LNCAP (cell line): ENCODE data around the gene TIAM2.

ENCODE experiments used
- CTCF ChIP-seq: fragments of 450-650 bp; IDR thresholded peaks from 2 replicates; pipeline ENCODE4 v1.5.1; 2017; ENCODE audit warnings: mild to moderate bottlenecking

Gene TIAM2

DNA sequence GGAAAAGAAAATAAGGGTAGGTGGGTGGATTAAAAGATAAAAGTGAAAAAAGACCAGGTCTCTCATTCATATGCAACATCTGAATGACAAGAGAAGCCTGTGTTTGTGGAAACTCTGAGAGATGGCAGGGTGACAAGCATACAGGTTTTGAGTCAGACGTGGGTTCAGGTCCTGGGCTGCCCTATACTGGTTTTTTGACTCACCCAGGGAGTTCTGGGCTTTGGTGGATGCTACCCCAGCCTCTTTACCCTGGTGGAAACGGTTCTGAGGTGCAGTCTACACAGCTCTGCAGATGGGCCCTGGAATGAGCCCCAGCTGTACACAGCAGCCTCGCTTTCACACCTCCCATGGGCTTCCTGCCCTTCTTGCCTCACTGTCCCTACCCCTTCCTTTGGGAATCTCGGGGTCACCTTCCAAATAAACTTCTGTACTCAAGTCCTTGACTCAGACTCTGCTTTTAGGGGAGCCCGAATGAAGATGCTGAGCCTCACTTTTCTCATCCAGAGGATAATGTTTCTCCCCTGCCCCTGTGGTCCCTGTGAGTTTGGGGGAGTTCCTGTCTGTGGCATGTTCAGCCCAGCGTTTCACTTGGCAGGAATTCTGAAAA, 191.0 kb downstream of the TIAM2 start:
- TF ChIP-seq CTCF: no peak

- no peak for TF ChIP-seq CTCF
Measured at GRCh38 chr6:155187106-155187505, 192.0 kb downstream of the TIAM2 start.

- TF ChIP-seq CTCF: no peak
Measured at GRCh38 chr6:155187994-155188706, 193.0 kb downstream of the TIAM2 start.

DNA sequence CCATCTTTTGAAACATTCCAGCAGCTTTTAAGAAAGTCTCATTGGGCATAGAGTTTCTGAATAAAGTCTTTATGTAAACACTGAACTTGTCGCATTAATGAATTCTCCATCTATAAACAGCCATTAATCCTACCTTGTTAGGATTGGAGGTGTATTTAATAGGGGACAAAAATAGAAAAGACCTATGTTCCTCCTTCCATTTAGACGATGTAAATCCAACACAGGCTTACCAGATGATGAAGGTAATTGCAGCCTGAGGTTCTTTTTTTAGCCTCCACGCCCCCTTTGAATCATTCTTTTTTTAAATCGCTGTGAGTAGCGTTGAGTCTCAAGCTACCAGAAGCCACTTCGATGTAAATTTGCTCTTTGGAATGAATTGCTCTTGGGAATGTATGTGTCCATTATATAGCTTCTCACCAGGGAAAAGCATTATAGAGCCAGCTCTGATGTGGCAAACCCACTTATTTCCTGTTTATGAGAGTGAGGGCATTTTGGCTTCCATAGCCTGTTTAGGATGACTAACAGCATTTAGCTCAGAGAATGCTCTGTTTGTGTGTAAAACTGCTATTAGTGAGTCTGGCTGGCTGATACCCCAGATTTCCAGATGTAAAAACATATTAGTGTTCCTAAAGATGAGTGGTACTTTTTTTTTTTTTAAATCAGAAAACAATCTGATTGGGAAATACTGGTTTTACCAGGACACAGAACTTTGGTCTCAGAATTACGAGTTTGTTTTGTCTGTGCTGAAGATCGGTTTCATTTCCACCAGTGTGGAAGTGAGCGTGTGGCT, 193.8 kb downstream of the TIAM2 start:
- TF ChIP-seq CTCF: no peak

DNA sequence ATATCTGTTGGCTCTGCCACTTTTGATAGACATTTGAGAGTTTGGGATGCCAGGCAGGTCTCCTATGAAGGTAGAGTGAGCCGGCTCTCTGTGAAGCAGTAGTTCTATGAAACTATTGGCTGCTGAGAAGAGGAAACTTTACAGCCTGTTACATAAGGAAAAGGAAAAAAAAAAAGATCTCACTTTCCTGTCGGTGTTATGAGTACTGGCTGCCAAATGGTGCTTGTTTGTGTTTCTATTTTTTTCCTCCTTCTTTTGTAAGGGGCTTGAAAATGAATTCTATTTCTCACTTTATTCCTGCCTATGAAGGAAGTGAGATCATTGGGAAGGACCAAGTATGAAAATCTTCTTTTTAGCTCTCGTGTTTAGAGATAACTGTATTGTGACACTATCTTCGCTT, 195.6 kb downstream of the TIAM2 start:
- no peak for TF ChIP-seq CTCF

GRCh38 chr6:155193526-155193925, 198.4 kb downstream of the TIAM2 start:
- no peak for TF ChIP-seq CTCF

DNA sequence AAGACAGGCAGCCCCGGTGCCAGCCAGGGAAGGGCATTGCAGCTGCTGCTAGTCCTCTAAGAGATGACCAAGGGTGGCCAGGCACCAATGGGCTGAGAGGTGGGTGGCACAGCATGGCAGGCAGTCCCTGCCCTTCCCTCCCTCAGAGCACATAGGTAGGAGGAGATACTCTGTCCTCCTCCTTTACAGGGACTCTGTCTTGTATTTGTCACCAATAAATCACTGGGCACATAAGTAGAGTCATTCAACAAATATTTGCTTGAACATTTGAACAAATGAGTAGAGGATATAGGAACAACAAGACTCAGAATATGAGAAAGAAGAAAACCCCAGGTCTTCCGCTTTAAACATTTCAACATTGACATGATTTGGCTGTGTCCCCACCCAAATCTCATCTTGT, 199.3 kb downstream of the TIAM2 start:
- TF ChIP-seq CTCF: no peak
